HS-5 (cell line): ENCODE data around the gene MRTFA.

ENCODE experiments used
- DNase-seq: peaks from one replicate; pipeline ENCODE4 v3.0.0-alpha.2; 2012; ENCODE audit warnings: low read depth

MRTFA gene

DNA sequence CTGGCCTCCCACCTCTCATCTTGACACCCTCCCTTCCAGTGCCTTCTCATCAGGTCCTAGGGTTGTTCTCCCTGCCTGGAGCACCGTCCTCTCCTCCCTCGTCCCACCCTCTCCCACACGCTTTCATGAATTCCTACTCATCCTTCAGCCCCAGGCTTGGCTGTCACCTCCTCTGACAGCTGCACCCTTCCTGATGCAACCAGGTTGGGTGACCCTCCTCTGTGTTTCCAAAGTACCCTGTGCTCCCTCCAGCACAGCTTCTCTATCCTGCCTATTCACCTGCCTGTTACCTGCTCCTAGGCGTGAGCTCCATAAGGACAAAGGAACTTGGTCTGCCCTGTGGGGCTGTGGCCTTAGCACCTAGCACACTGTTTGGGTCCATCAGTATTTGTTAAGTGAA is 207.7 kb downstream of the MRTFA start:
- DNase-seq, result no peak

DNA sequence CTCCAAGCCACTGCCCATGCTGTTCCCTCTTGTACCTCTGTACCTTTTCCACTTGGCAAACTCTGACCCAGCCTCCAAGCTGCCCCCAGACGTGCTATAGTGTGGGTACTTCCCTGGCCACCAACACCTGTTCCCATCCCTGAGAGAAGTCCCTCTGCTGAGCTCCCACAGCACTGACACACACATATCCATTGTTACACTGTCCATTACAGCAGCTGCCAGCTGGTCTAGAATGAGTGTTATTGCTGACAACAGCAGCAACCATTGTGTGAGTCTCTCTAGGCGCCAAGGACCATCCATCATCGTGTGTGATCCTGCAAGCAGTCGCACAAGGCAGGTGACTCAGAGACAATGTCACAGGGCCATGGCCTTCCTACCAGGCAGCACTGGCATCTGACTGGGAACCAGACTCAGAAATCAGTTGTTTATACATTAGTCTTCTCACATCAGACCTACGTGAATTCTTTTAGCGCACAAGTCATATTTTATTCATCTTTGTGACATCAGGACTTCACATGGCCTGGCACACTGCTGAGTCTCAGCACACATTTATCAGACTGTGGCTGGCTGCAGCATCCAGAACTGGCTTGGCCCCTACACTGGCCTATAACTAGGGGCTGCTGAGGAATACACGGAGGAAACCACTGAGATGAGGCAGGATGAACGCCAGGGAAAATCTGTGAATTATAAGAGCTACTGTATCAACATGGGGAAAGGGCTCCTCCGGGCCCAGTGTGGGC is 209.8 kb downstream of the MRTFA start:
- DNase-seq, result no peak

DNA sequence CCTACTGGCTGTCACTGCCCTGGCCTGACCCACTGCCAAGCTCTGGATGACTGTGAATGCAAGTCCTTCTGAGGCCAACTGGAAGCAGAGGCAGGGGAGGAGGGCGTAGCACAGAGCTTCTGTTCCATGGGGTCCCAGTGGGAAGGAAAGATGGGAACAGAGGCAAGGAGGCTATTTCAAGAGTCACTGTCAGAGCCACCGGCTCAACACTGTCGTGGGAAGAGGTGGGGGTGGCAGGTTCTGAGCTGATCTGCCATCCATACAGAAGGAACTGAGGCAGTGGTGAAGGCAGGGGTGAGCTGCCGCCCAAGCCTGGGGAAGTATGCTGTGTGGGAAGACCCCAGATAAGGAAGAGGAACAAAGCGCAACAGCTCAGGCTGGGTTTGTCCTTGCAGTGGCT is 211.4 kb downstream of the MRTFA start:
- no peak for DNase-seq

DNA sequence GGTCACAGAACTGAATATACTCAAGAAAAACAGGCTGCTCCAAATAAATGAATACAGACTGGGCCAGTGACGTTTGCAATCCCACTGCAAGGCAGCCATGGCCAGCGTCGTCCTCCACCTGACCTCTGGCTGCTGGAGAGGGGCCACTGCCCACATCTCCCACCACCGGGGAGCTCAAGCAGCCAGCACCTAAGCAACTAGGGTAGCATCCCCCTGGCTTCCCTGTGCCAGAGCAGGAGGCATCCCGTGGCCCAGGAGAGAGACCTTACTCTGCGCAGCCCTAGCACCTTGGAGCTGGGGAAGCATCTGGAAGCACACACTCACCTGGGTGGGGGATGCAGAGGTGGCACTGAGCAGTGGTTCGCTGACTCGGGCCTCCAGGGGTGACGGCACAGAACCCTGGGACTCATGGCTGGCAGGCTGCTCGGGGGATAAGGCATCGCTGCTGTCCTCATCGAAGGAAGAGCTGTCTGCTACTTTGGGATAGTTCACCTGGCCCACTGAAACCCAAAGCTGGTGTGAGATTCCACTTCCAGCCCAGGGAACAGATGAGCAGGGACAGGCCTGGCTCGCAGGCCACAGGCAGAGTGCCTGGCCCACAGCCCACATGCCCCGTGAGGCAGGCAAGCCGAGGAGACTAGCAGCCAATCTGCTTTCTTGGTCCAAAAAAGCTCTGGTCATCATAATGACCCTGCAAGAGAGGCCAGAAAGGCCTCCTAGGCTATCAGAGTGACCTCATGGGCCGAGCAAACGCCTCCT is 212.5 kb downstream of the MRTFA start:
- DNase-seq, result no peak

DNA sequence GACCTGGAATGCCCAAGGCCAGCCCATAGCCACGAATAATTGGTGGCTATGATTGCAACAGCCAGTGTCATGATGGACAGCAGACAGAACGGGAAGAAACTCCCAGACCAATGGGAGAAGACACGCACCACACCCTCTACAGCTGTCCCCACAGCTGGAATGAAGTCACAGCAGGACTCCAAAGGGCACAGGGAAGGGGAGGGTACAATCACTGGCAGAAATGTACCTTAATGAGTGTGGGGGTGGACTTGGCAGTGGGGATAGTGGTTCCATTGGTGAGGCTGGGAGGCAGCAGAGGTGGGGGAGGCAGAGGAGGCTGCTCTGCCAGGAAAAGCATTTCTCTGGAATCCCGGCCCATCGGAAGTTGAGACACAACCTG is 213.2 kb downstream of the MRTFA start:
- no peak for DNase-seq

DNA sequence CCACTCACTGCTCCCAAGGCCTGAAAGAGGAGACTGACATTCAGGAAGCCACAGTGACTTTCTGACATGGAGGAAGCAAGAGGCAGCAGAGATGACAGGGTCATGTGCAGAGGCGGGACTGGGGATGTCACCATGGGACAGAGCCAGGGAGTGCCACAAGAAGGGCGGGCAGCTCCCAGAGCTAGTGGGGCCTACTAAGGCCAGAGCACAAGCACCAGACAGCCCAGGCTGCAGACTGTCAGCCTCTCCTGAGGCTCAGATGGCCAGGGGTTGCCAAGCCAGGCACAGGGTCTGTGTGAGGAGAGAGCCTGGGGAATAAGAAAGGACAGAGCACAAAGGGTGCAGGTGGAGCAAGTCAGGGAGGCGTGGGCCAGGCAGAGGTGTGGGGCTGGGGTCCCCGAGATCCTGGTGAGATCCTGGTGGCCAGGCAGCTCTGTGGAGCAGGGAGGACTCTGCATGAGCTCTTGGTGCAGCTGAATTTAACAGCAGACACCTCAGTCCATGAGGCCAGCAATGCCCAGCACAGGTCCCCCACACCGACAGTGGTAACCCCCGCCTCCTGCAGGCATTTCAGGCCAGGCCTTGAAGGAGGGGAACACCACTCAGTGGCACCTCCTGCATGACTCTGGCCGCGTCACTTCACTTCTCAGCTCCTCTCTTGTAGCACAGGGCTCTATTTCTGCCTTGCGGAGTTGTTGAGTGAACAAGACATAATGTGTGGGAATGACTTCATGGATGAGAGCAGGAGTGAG is 213.8 kb downstream of the MRTFA start:
- DNase-seq, result no peak

DNA sequence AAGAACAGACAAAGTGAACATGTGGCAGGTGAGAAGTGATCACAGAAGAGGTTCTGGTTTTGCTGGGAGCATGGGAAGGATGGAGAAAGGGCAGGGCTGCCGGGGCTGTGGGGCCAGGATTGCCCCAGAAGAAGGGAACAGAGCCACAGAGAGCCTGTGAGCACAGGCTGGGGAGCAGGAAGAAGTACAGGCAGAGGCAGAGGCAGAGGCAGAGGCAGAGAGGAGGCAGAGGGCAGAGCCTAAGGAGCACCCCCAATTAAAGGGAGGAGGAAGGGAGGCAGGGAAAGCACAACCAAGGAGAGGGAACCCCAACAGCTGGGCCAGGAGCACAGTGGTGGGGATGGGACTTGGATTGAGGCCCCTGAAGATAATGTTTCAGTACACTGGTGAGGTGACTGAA is 214.6 kb downstream of the MRTFA start:
- no peak for DNase-seq

DNA sequence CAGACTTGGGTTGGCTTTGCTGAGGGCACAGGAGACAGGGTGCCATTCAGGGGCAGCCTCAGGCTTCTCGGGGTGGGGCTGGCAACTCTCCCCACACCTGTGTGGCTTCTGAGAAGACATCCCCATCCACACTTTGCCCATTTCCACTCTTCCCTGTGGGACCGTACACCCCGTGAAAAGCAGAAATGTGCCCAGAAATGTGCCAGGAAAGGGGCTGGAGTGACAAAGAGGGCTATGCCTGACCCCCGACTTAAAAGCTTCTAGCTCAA is 215.5 kb downstream of the MRTFA start:
- no peak for DNase-seq

DNA sequence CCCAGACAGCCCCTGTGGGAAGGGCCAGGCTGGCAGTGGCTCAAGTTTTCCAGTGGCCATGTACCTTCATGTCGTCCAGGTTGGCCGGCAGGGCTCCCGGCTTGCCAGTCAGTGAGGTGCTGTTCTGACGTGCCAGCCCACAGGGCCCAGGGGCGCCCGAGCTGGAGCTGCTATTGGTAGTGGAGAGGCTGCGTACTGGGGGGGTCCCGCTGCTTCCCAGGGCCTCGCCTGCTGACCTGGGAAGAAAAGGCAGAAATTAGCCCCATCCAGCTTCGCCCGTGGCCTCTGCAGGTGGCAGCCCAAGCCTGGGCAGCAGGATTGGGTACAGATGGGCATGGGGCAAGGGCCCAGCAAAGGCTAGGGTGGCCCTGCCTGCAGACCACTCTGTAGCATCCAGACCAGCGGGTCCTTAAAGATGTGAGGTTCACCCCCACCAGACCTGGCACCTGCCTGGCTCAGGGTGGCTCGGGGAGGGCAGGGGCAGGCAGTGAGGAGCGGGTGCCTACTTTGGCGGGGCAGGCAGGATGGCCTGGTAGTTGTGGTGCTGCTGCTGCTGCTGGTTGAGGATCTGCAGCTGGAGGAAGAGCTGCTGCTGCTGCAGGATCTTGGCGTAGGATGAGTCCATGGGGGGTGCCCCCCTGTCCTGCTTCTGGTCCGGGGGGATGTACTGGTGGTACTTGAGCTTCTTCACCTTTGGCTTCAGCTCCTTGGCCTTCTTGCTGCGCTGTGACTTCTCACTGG is 216.0 kb downstream of the MRTFA start:
- DNase-seq, result no peak

DNA sequence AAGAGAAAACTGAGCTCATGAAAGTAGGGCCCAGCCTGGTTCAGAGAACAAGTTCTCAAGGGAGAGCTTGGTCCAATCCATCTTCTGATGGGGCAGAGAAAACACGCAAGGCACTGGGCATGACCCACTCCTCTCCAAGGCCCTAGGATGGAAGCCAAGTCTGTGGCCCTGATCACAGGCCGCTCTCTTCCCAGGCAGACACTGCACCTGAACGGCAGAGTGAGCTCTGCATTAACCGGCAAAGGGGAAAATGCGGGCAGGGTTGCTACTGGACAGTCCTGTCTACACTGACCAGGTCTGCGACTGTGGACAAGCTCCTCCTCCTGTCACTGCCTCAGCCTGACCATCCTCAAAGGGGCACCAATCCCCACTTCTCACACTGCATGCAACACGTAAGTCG is 216.8 kb downstream of the MRTFA start:
- DNase-seq, result no peak

DNA sequence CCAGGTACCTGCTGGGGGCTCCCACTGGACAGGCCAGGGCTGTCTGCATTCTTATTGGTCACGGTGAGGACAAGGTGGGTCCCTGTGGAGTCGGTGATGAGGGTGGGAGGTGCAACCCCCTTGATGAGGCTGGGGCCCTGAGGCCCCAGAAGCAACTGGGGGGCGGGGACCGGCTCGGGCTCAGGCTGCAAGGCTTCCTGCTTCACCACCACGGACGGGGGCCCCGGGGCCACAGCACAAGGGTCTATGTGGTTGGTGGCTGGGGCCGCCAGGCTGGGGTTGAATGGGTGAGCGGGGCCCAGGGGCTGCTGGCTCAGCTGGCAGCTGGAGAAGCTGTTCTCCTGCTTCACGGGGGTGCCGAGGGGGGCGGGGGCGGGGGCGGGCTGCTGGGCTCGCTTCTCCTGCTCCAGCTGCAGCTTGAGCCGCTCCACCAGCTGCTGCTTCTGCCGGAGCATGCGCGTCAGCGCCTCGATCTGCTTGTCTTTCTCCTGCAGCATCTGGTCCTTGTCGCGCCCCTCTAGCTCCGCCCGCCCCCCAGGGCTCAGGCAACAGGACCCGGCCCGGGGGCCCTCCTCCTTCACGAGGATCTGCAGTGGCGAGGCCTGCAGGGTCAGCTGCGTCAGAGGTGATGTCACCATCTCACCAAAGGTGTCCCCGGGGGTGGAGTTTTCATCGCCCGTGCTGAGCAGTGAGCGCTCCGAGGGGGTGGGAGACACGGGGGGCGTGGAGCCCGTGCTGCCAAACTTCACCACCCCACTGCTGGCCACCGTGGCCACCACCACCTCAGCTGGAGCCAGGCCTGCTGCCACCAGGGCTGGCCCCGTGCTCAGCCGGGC is 217.9 kb downstream of the MRTFA start:
- no peak for DNase-seq

DNA sequence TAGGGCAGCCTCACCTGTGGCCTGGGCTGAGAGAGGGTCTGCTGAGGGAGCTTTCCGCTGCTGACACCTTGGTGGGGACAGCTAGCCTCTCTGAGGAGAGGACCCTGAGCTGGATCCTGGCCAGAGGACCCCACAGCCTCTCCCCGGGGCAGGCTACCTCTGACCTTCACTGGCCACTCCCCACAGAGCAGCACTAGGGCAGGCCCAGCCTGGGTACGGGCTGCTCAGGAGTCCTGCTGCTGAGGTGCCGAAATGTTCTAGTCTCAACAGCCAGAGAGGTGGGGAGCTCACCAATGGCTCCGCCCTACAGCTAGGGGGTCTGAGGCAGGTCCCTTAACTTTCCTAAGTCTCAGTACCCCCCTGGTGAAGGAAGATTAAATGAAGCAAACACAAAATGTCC is 218.6 kb downstream of the MRTFA start:
- no peak for DNase-seq

DNA sequence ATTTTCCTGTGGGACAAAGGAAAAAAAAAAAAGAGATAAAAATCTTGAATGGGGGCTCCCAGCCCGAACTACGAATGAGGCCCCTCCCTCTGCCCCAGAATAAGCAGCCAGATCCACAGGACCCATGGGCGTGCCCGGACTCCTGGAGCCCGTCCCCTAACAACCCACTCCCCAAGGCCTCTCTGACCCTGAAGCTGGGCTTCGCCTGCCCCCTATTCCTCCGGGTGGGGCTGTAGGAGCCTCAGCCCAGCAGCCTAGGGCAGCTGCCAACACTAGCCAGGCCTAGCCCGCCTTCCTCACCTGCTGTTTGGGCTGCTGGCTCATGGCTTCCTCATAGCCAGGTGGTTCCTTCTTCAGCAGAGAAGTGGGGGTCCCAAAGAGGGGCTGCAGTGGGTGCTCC is 219.5 kb downstream of the MRTFA start:
- no peak for DNase-seq

DNA sequence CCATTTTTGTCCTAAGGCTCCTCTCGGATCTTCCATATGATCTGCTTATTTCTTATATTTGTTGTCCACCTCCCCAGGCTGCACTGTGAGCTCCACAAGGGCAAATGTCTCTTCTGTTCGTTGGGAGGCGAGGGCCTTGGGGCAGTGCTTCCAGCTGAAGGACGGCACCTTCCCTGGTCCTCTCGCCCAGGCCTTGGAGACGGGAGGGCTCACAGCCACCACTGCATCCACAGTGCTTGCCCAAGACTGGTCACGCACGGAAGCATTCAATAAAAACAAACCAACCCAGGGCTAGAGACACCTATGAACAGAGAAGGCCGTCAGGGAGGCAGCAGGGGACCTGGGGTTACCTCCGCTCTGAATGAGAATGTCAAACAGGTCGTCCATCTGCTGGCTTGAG is 219.9 kb downstream of the MRTFA start:
- no peak for DNase-seq

DNA sequence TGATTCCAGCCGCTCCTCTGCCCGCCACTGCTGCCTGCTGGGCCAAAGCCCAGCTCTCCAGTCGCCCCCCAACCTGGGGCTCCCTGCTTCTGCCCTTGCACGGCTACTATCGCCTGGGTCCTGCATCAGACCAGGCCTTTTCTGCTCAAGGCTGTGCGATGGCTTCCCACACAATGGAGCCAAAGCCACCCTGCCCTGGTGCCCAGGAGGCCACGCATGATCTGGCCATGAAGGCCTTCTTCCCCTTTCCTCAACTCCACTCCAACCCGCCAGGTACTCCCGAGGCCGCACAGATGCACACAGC is 220.3 kb downstream of the MRTFA start:
- DNase-seq, result no peak

DNA sequence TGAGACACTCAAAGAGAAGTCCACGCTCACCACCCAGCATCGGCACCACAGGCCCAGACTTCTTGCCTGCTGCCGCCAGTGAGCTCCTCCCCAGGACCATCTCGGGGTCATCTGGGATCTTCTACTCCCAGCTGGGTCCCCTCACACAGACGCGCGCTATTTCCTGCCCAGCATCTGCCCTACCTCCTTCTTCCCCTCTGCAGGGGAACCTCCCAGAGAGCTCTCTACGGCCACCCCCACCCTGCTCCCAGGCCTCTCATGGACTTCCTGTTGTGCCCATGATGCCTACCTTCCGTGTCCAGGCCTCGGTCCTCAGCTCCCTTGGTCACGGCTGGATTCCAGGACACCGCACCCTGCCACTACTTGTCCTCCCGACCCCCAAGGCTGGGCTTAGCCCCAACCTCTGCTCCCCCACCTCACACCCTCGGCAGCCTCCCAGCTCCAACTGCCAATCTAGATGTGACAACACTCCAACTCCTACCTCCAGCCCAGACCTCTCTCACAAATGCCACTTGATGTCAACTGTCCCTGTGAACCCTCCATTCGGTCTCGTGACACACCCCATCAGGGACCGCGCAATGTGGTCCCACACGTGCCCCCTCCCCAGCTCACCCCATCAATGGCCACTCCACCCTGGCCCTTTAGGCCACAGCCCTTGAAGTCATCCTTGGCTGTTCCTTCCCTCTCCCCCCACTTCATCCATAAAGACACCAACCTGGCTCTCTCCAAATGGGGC is 220.8 kb downstream of the MRTFA start:
- DNase-seq, result no peak

DNA sequence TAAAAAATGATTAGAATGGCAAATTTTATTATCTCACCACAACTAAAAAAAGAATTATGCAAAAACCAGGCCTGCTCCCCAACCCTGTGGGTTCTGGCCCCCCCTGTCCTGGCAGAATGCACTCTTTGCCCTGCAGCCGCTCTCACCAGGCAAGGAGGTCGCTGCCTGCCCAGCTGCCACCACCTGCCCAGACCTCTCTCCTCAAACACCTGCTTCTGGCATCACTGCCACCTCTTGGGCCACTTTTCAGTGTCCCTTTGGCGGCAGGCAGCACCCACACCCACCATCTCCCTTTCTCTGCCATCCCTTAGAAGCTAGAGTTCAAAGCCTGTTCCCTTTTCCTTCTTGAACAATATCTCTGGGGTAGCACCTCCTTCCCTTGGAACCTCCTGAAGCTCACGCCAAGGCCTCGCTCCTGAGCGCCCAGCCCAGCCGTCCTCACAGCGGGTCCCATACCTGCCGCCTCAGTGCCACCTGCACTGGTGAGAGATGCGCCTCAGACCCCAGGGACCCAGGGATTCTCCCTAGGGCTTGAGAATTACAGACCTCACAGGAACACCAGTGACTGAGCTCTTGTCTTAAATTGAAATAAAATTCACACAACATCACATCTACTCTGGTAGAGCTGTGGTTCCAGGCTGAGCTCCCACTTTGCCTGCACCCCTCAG is 221.5 kb downstream of the MRTFA start:
- no peak for DNase-seq

DNA sequence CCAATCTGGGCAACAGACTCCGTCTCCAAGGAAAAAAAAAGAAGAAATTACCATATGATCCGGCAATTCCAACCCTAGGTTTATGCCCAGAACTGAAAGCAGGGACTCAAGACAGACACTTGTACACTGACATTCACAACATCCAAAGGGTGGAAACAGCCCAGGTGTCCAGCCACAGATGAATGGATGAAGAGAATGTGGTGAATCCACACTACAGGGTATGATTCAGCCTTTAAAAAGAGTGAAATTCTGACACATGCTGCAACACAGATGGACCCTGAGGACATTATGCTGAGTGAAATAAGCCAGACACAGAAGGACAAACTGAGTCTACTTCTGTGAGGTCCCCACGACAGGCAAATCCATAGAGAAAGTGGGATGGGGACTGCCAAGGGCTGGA is 222.2 kb downstream of the MRTFA start:
- DNase-seq, result no peak

DNA sequence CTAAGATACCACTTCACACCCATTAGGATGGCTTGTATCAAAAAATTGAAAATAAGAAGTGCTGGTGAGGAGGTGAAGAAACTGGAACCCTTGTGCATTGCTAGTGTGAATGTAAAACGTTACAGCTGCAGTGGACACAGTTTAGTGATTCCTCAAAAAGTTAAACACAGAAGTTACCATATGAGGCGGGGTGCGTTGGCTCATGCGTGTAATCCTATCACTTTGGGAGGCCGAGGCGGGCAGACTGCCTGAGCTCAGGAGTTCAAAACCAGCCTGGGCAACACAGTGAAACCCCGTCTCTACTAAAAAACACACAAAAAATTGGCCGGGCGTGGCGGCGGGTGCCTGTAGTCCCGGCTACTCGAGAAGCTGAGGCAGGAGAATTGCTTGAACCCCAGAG is 222.6 kb downstream of the MRTFA start:
- no peak for DNase-seq

DNA sequence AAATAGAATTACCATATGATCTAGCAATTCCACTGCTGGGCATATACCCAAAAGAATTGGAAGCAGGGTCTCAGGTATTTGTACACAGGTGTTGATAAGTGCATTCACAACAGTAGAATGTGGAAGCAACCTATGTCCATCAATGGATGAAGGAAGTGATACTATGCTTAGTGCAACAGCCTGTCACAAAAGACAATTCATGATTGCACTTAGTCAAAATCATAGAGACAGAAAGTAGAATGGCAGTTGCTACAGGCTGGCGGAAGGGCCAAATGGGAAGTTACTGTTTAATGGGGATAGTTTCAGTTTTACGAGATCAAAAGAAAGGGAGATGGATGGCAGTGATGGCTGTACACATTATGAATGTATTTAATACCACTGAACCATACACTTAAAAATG is 224.1 kb downstream of the MRTFA start:
- DNase-seq, result no peak

DNA sequence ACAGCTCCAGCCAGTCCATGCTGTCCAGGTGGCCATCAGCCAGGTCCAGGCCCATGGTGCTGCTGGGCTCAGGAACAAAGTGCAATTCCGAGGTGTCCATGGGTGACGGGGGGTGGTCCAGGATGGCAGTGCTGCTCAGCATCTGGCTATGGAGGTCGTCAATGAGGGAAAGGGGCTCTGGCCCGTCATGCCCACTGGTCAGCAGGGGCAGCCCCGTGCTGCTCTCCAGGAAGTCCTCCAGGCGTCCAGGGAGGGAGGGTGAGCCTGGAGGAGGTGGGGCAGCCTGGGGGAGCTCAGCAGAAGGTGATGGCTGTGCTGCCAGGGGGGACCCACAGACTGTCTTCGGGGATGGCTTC is 225.0 kb downstream of the MRTFA start:
- DNase-seq, result no peak
